IPS-18a (cell line): ENCODE measurements around the gene C21orf58.
A peak's percentile ranks its signal among the peaks of the same experiment; 100 is the strongest.

Source experiments
- H3K27ac ChIP-seq: one replicate; pipeline ENCODE4 v1.5.1; 2013; ENCODE audit warnings: low read length
- H3K27me3 ChIP-seq: one replicate; pipeline ENCODE4 v1.6.1; 2013; ENCODE audit warnings: mild to moderate bottlenecking, low read length; ENCODE audit not compliant: control insufficient read depth, insufficient read depth
- H3K36me3 ChIP-seq: one replicate; pipeline ENCODE4 v1.6.1; 2013; ENCODE audit warnings: low read depth, low read length; ENCODE audit not compliant: control insufficient read depth
- H3K4me1 ChIP-seq: one replicate; pipeline ENCODE4 v1.6.1; 2013; ENCODE audit warnings: low read depth, low read length; ENCODE audit not compliant: control insufficient read depth
- H3K4me3 ChIP-seq: one replicate; pipeline ENCODE4 v1.5.1; 2013; ENCODE audit warnings: low read length
- H3K9ac ChIP-seq: one replicate; pipeline ENCODE4 v1.6.1; 2013; ENCODE audit warnings: mild to moderate bottlenecking, low read length, moderate library complexity
- H3K9me3 ChIP-seq: one replicate; pipeline ENCODE4 v1.6.1; 2013; ENCODE audit warnings: low read depth, low read length; ENCODE audit not compliant: control insufficient read depth

The C21orf58 gene

GRCh38 chr21:46301759-46302158 is 21.9 kb downstream of the C21orf58 start:
- Histone ChIP-seq H3K4me3 (no peak overlapping the region), H3K9me3 (no peaks in the 10 kb centered on the region), H3K4me1 (no peaks in the 10 kb centered on the region), H3K36me3 (peaks cover 34% of the 10 kb centered on the region), H3K9ac (no peak overlapping the region), H3K27me3 (no peaks in the 10 kb centered on the region), H3K27ac (no peak overlapping the region)

DNA sequence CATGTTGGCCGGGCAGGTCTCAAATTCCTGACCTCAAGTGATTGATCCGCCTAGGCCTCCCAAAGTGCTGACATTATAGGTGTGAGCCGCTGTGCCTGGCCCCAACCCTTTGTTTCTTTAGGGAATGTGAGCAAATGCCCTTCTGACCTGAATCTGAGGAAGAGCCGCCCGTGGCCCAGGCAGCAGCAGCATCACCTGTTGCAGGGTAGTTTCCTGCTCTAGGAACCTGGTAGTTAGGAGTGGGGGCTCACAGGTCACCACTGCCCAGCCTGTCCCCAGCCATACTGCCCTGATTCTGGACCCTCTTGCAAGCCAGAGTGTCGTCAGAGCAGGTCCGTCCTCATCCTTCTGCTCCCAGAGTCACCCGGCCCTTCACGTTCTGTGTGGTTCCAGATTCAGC is 24.5 kb downstream of the C21orf58 start:
- peaks cover 9% of the 10 kb centered on the region for H3K4me1 ChIP-seq
- no peak overlapping the region for H3K27ac ChIP-seq
- no peak overlapping the region for H3K4me3 ChIP-seq
- peaks cover 25% of the 10 kb centered on the region for H3K36me3 ChIP-seq
- H3K27me3 ChIP-seq = no peaks in the 10 kb centered on the region
- no peak overlapping the region for H3K9ac ChIP-seq
- no peaks in the 10 kb centered on the region for H3K9me3 ChIP-seq

DNA sequence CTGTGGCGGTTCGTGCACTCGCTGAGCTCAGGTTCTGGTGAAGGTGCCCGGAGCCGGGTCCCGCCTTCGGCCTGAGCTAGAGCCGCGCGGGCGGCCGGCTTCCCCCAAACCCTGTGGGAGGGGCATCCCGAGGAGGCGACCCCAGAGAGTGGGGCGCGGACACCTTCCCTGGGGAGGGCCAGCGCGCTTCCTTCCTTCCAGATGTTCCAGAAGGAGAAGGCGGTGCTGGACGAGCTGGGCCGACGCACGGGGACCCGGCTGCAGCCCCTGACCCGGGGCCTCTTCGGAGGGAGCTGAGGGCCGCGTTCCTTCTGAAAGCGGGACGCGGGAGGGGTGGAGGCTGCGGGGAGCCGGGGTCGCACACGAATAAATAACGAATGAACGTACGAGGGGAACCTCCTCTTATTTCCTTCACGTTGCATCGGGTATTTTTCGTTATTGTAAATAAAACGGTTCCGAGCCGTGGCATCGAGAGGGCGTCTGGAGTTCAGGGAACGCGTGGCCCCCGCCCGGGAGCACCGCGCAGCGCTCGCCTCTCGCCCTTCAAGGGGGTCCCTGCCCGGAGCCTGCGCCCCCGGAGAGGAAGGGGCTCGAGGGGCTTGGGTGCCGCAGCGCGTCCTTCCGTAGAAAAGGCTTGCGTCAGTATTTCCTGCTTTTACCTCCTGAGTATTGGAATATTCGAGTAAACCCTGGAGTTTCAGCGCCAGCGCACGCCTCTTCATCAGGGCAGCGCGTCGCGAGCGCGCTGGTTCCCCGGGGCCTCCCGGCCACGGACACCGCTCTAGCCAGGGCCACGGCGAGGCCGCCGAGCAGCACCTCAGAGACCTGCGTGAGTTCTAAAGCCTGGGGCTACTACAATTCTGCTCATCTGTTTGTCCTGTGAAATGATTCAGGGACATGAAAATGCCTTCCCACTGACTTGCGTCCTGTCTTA is 26.1 kb downstream of the C21orf58 start:
- no peaks in the 10 kb centered on the region for H3K27me3 ChIP-seq
- no peaks in the 10 kb centered on the region for H3K9me3 ChIP-seq
- H3K4me3 ChIP-seq = no peak overlapping the region
- peaks cover 25% of the 10 kb centered on the region for H3K36me3 ChIP-seq
- peaks cover 9% of the 10 kb centered on the region for H3K4me1 ChIP-seq
- H3K9ac ChIP-seq = no peak overlapping the region
- no peak overlapping the region for H3K27ac ChIP-seq

GRCh38 chr21:46295996-46296752 is 27.5 kb downstream of the C21orf58 start:
- Histone ChIP-seq H3K4me3 (no peak overlapping the region), H3K36me3 (peaks cover 20% of the 10 kb centered on the region), H3K27me3 (no peaks in the 10 kb centered on the region), H3K4me1 (peaks cover 9% of the 10 kb centered on the region), H3K27ac (no peak overlapping the region), H3K9ac (no peak overlapping the region), H3K9me3 (no peaks in the 10 kb centered on the region)

GRCh38 chr21:46295177-46295770 is 28.4 kb downstream of the C21orf58 start:
- H3K36me3 ChIP-seq = peaks cover 15% of the 10 kb centered on the region
- H3K27ac ChIP-seq = no peak overlapping the region
- H3K27me3 ChIP-seq = no peaks in the 10 kb centered on the region
- H3K4me3 ChIP-seq = no peak overlapping the region
- peaks cover 9% of the 10 kb centered on the region for H3K4me1 ChIP-seq
- no peaks in the 10 kb centered on the region for H3K9me3 ChIP-seq
- no peak overlapping the region for H3K9ac ChIP-seq

DNA sequence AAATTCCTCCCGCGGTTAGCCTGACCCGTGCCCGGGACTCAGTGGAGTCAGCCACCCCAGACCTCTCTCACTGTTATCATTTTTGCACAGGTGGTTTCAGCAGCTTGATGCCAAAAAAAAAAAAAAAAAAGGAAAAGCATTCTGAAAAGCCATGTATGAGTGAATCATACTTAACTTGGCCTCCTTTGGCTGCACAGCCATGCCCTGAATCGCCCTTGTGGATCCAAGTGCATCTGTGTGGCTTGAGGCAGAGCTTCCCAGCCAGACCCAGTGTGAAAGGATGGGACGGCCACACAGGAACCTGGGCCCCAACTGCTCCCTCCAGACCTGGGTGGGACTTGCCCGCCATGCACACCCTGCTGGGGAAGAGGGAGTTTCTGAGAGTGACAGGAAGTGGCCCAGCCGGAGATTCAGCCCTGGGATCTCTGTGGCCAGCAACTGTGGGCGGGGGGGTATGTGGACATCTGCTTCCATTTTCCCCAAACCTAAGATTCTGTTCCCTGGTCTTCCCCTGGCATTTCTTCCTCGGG is 29.0 kb downstream of the C21orf58 start:
- Histone ChIP-seq H3K4me1 (peaks cover 9% of the 10 kb centered on the region), H3K36me3 (peaks cover 14% of the 10 kb centered on the region), H3K27ac (no peak overlapping the region), H3K4me3 (no peak overlapping the region), H3K9ac (no peak overlapping the region), H3K27me3 (no peaks in the 10 kb centered on the region), H3K9me3 (no peaks in the 10 kb centered on the region)

DNA sequence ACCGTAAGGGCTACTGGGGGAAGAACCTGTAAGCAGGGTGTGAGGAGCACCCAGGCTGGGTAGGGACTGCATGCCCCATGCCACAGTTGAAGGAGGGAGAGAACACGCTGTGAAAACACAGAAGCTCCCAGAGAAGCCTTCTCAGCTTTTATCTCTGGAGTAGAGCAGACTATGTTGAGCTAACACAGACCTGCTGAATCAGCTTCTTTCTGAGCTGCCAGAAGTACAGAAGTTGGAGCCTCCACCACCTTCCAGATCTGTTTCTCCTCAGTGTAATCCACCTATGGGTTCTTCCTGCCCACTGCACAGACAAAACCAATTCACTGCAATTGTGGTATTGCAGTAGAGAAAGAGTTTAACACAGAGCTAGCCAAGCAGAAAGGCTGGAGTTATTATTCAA is 32.1 kb downstream of the C21orf58 start:
- H3K27ac ChIP-seq = no peak overlapping the region
- no peaks in the 10 kb centered on the region for H3K27me3 ChIP-seq
- peaks cover 6% of the 10 kb centered on the region for H3K36me3 ChIP-seq
- H3K4me3 ChIP-seq = no peak overlapping the region
- peaks cover 12% of the 10 kb centered on the region for H3K4me1 ChIP-seq
- no peaks in the 10 kb centered on the region for H3K9me3 ChIP-seq
- no peak overlapping the region for H3K9ac ChIP-seq

DNA sequence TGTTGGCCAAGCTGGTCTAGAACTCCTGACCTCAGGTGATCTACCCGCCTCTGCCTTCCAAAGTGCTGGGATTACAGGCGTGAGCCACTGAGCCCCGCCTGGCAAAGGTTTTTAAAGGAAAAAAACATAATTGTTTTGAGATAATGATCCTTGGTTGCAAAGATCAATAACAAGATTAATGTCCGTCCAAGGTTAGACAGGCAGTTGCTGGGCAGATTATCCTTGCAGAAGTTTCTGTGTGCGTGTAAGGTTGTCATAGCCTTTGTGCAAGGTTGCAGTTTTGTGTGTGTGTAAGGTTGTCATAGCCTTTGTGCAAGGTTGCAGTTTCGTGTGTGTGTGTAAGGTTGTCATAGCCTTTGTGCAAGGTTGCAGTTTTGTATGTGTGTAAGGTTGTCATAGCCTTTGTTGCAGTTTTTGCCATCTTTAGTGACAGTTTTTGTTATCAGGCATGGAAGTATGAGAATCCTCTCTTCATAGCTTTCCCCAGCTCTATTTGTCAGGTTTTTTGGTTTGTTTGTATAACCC is 34.0 kb downstream of the C21orf58 start:
- no peaks in the 10 kb centered on the region for H3K9me3 ChIP-seq
- no peak overlapping the region for H3K9ac ChIP-seq
- no peak overlapping the region for H3K4me3 ChIP-seq
- peaks cover 9% of the 10 kb centered on the region for H3K4me1 ChIP-seq
- H3K27ac ChIP-seq = no peak overlapping the region
- no peaks in the 10 kb centered on the region for H3K27me3 ChIP-seq
- H3K36me3 ChIP-seq = peaks cover 6% of the 10 kb centered on the region

DNA sequence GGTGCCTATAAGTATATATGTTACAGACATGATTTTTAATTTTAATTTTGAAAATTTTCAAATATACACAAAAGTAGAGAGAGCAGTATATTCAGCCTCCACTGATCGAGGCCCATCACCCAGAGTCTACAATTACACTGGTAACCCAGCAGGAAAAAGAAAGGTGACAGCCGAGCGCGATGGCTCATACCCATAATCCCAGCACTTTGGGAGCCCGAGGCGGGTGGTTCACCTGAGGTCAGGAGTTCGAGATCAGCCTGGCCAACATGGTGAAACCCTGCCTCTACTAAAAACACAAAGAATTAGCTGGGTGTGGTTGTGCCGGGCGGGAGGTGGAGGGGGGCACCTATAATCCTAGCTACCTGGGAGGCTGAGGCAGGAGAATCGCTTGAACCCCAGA is 36.1 kb downstream of the C21orf58 start:
- Histone ChIP-seq H3K4me1 (peaks cover 8% of the 10 kb centered on the region), H3K4me3 (no peak overlapping the region), H3K27me3 (no peaks in the 10 kb centered on the region), H3K27ac (no peak overlapping the region), H3K9me3 (no peaks in the 10 kb centered on the region), H3K9ac (no peak overlapping the region), H3K36me3 (peaks cover 16% of the 10 kb centered on the region)

DNA sequence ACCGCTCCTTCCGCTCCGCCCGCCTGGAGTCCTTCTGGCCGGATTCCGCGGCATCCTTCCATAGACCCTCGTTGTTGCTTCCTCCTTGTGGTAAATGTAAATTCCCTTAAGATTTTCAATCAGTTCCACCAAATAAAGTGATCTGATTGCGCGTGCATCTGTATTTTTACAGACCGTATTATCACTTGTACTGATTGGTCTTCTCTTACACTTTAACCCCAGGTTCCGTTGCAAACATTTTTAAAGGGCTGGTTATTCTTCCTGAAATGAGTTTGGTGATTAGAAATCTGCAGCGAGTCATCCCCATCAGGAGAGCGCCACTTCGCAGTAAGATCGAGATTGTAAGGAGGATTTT is 37.0 kb downstream of the C21orf58 start:
- Histone ChIP-seq H3K9ac (peak overlapping the region; percentile 84), H3K4me1 (peaks cover 8% of the 10 kb centered on the region), H3K4me3 (peak overlapping the region; percentile 99), H3K27ac (peak overlapping the region; percentile 71), H3K9me3 (no peaks in the 10 kb centered on the region), H3K36me3 (peaks cover 16% of the 10 kb centered on the region), H3K27me3 (no peaks in the 10 kb centered on the region)
